DMS153 treated with DMSO at 0.1 percent for 48 hours (cell line): ENCODE measurements around the gene CEP290.
A peak's percentile ranks its signal among the peaks of the same experiment; 100 is the strongest.
"Not testable (repeated sequence)": the region's sequence is repeated elsewhere in the genome, so short reads cannot be mapped to it uniquely, and the experiment has no call there.

ENCODE experiments used
- DNase-seq: peaks from one replicate; lab custom pipeline; 2025; ENCODE audit not compliant: unreplicated experiment; lab: John Stamatoyannopoulos, UW

The CEP290 gene

DNA sequence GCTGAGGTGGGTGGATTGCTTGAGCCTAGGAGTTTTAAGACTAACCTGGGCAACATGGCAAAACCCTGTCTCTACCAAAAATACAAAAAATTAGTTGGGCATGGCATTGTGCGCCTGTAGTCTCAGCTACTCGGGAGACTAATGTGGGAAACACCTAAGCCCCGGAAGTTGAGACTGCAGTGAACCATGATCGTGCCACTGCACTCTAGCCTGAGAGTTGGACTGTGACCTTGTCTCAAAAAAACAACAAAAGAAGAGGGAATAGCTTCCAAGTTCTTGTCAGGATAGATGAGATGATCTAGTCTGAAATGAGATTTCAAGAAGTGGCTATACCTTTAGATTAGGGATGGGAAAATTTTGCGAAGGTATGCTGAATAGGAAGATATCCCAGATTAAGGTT lies 97.9 kb downstream of the CEP290 start:
- no peak for DNase-seq

DNA sequence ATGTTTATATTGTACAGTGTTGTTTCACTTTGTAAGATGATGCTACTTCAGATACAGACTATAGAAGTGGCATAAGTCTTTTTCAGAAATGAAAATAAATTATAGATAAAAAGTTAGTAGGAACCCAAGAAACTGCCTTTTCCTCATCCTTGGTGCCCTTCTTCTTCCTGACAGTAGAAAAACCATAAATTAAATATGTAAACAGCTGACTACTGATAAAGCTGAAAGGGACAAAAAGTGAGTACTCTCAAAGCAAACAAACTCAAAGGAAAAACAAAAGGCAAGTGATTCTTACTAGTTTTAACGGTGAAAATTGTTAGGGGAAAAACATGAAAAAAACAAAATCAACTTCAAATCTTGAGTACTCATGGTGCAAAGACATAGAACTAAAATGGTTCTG lies 104.1 kb downstream of the CEP290 start:
- DNase-seq, result no peak

GRCh38 chr12:88036353-88036965 lies 105.4 kb downstream of the CEP290 start:
- DNase-seq, result no peak

- DNase-seq, result no peak
These were observed 106.0 kb downstream of the CEP290 start for GRCh38 chr12:88035907-88036289.

- DNase-seq, result peak; percentile 57
These were observed 106.5 kb downstream of the CEP290 start for GRCh38 chr12:88035271-88035906.

DNA sequence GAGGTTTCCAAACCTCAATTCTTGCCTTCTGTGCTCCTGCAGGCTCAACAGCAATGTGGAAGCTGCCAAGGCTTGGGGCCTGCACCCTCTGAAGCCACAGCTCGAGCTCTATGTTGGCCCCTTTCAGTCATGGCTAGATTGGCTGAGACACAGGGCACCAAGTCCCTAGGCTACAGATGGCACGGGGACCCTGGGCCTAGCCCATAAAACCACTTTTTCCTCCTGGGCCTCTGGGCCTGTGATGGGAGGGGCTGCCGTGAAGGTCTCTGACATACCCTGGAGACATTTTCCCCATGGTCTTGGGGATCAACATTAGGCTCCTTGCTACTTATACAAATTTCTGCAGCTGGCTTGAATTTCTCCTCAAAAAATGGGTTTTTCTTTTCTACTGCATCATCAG lies 110.7 kb downstream of the CEP290 start:
- DNase-seq, result not testable (repeated sequence)

DNA sequence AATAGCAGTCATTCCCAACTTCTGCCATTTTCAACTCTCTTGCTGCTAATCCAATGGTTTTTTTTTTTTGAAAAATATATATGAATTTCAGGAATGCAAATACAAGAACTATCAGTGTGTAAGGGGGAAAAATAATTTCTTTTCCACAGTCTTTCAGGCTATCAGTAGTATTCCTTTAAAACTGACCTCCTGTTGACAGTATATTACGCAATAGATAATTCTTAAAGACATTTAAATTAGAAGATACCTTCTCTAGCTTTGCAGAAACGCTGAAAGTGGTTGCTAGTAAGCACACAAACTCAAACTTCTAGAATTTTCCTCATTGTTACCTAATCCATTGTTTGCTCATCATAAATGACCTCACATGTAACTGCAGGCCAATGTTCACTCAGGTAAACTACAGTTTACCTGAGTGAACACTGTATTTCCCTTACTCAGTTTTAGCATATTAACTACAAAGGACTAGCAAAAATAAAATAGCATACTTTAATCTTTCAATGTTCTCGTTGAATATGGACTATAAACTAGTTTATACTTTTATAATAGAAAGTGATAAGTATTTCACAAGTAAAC lies 112.7 kb downstream of the CEP290 start, which contains the start of gene C12orf50:
Gene C12orf50, minus strand, starts transcription at position 309 of the 573 bp plus-strand sequence. CDS start 2,439 bp downstream, outside the sequence.
- no peak for DNase-seq

- no peak for DNase-seq
These were observed 115.7 kb downstream of the CEP290 start for GRCh38 chr12:88026196-88026595.

GRCh38 chr12:88017964-88018363 lies 123.9 kb downstream of the CEP290 start:
- DNase-seq, result no peak

GRCh38 chr12:88015825-88016224 lies 126.1 kb downstream of the CEP290 start:
- DNase-seq, result no peak

DNA sequence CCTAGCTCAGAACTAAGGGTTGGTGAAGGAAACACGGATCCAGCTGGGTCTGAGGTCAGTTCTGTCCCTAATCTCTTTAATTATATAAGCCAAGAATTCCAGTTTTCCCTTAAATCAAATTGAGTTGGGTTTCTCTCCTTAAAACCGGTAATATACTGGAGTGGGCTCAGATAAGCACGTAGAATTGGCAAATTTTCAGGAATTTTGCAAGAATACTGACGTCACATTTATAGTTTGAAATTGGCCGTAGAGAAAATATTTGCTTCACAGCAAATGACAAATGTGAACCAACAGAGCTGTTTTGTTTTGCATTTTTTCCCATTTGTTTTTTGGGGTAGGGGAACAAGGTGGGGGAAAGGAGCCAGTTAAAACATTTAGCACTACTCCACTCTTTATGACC lies 130.1 kb downstream of the CEP290 start:
- no peak for DNase-seq

- no peak for DNase-seq
These were observed 135.5 kb downstream of the CEP290 start for GRCh38 chr12:88006351-88006750.

GRCh38 chr12:88001327-88001726 lies 140.6 kb downstream of the CEP290 start:
- no peak for DNase-seq
